HCT116 (cell line): Measurements from ENCODE around the gene UBAC2. TPM values are rescaled to one million over a fixed set of nuclear protein-coding genes. Genes with fewer than 3 reads are reported as not detected.

Experiments used
- ATAC-seq: fragments of 200-7000 bp; cut with Tn5 transposase; 2 replicates; pipeline ENCODE4 v1.9.1; 2020; ENCODE audit warnings: mild to moderate bottlenecking, moderate library complexity
- BruUV-seq: library from RNA; stranded (reverse); fragments of 400-500 nt; replicated peaks from 2 replicates; lab custom pipeline; 2021; lab: Mats Ljungman, UMichigan
- CTCF ChIA-PET: fragments of 300-600 bp; sonication (Branson Sonifier 250); formaldehyde crosslinking; loops from one replicate; lab custom pipeline; 2021; ENCODE audit warnings: antibody characterized with exemption; lab: Charles Lee
- POLR2A ChIA-PET: fragments of 300-600, 350-600 bp; sonication (Branson Sonifier 250); formaldehyde crosslinking; loops from one replicate; lab custom pipeline; 2021; ENCODE audit warnings: antibody characterized with exemption; lab: Charles Lee
- RAD21 ChIA-PET, 2 experiments: fragments of 300-600 bp; sonication (Branson Sonifier 250); formaldehyde crosslinking; loops; one replicate each; lab custom pipeline; 2023; ENCODE audit warnings: low total read pairs in 2 of 2; ENCODE audit not compliant: uncharacterized antibody in 2 of 2, unreplicated experiment in 2 of 2, low non-redundant PET in 1 of 2; lab: Charles Lee
- DNase-seq: peaks from one replicate; pipeline ENCODE4 v3.0.0-alpha.2; 2010; ENCODE audit warnings: low read depth, low spot score
- H2AFZ ChIP-seq: fragments of 200-600 bp; shearing (Covaris generic), sonication (generic); 2 replicates; pipeline ENCODE4 v1.6.1; 2017; ENCODE audit warnings: low read depth, mixed run types, mixed read lengths, antibody characterized with exemption, low read length; ENCODE audit not compliant: poor library complexity, severe bottlenecking
- H3K27ac ChIP-seq: 2 replicates; pipeline ENCODE4 v1.5.1; 2012; ENCODE audit warnings: low read depth, low read length
- H3K27me3 ChIP-seq: fragments of 200-600 bp; sonication (generic); 2 replicates; pipeline ENCODE4 v1.6.1; 2016; ENCODE audit warnings: mixed run types, low read length, mixed read lengths; ENCODE audit not compliant: insufficient read depth
- H3K36me3 ChIP-seq, 2 experiments: fragments of 200-500 bp in 1 of 2; fragments of 200-600 bp in 1 of 2; sonication (Bioruptor generic) in 1 of 2; sonication (generic) in 1 of 2; 2 replicates each; pipeline versions ENCODE4 v1.5.1 to v1.6.1; 2014 to 2016; ENCODE audit warnings: low read length in 2 of 2, inconsistent platforms in 1 of 2, mixed read lengths in 1 of 2, mixed run types in 1 of 2; ENCODE audit not compliant: insufficient read depth in 2 of 2, control insufficient read depth in 1 of 2
- H3K4me1 ChIP-seq, 2 experiments: fragments of 200-600 bp in 1 of 2; sonication (generic) in 1 of 2; 2 replicates each; pipeline versions ENCODE4 v1.5.1 to v1.6.1; 2012 to 2017; ENCODE audit warnings: low read length in 2 of 2, inconsistent platforms in 1 of 2, mild to moderate bottlenecking in 1 of 2, mixed read lengths in 1 of 2, mixed run types in 1 of 2, moderate library complexity in 1 of 2; ENCODE audit not compliant: insufficient read depth in 2 of 2, control insufficient read depth in 1 of 2
- H3K4me2 ChIP-seq: fragments of 200-600 bp; sonication (generic); 2 replicates; pipeline ENCODE4 v1.6.1; 2017; ENCODE audit warnings: mixed run types, low read length, mixed read lengths
- H3K4me3 ChIP-seq, 2 experiments: fragments of 200-600 bp in 1 of 2; sonication (generic) in 1 of 2; replicated peaks in 1 of 2; 2 replicates each; pipeline ENCODE4 v1.5.1; 2011 to 2016; ENCODE audit warnings: low read length in 2 of 2, control low read depth in 1 of 2, low read depth in 1 of 2, mild to moderate bottlenecking in 1 of 2, mixed read lengths in 1 of 2, mixed run types in 1 of 2
- H3K79me2 ChIP-seq: fragments of 200-600 bp; sonication (generic); 2 replicates; pipeline ENCODE4 v1.6.1; 2017; ENCODE audit warnings: mild to moderate bottlenecking, mixed run types, low read length, moderate library complexity, mixed read lengths; ENCODE audit not compliant: insufficient read depth
- H3K9ac ChIP-seq: fragments of 200-600 bp; sonication (generic); 2 replicates; pipeline ENCODE4 v1.6.1; 2016; ENCODE audit warnings: low read length, mixed read lengths
- H3K9me2 ChIP-seq: fragments of 200-600 bp; sonication (generic), shearing (Covaris generic); 2 replicates; pipeline ENCODE4 v1.6.1; 2017; ENCODE audit warnings: mixed run types, mild to moderate bottlenecking, moderate library complexity; ENCODE audit not compliant: insufficient read depth
- H3K9me3 ChIP-seq, 2 experiments: fragments of 200-500 bp in 1 of 2; fragments of 200-600 bp in 1 of 2; sonication (Bioruptor generic) in 1 of 2; sonication (generic) in 1 of 2; 2 replicates each; pipeline ENCODE4 v1.6.1; 2014 to 2017; ENCODE audit warnings: low read length in 2 of 2, mixed read lengths in 2 of 2, inconsistent platforms in 1 of 2, low read depth in 1 of 2, mild to moderate bottlenecking in 1 of 2, mixed run types in 1 of 2, moderate library complexity in 1 of 2; ENCODE audit not compliant: control insufficient read depth in 1 of 2, insufficient read depth in 1 of 2
- H4K20me1 ChIP-seq: fragments of 200-600 bp; sonication (generic), shearing (Covaris generic); 2 replicates; pipeline ENCODE4 v1.6.1; 2017; ENCODE audit warnings: mixed run types, mild to moderate bottlenecking, moderate library complexity; ENCODE audit not compliant: insufficient read depth
- CTCF ChIP-seq, 3 experiments: fragments of 200-600 bp in 1 of 3; sonication (generic) in 1 of 3; IDR thresholded peaks in 2 of 3; conservative IDR thresholded peaks in 1 of 3; 2 replicates each; pipeline ENCODE4 v1.5.1; 2012 to 2017; ENCODE audit warnings: low read depth in 2 of 3, low read length in 2 of 3, antibody characterized with exemption in 1 of 3, borderline replicate concordance in 1 of 3, control low read depth in 1 of 3, mild to moderate bottlenecking in 1 of 3, mixed read lengths in 1 of 3, mixed run types in 1 of 3, moderate library complexity in 1 of 3; ENCODE audit not compliant: insufficient read depth in 1 of 3
- EZH2 ChIP-seq: fragments of 200-600 bp; sonication (generic); IDR thresholded peaks from 2 replicates; pipeline ENCODE4 v1.6.1; 2017; ENCODE audit warnings: antibody characterized with exemption, mixed run types
- MAX ChIP-seq: IDR thresholded peaks from 2 replicates; pipeline ENCODE4 v1.6.1; 2012
- POLR2AphosphoS5 ChIP-seq: IDR thresholded peaks from 2 replicates; pipeline ENCODE4 v1.6.1; 2011; ENCODE audit warnings: mild to moderate bottlenecking, low read depth, low read length, moderate library complexity
- RAD21 ChIP-seq: IDR thresholded peaks from 2 replicates; pipeline ENCODE4 v1.6.1; 2012; ENCODE audit warnings: low read depth, mild to moderate bottlenecking
- ZFX ChIP-seq: fragments of 450-650 bp; IDR thresholded peaks from 2 replicates; pipeline ENCODE4 v1.6.1; 2017
- intact Hi-C: fragments of 100-400 bp; cut with micrococcal nuclease; formaldehyde crosslinking; loops from 2 replicates; pipeline ENCODE4 v1.10.0; 2022
- total RNA-seq: library from RNA; stranded (reverse); gene quantifications from one replicate; pipeline ENCODE4 v1.2.1, GENCODE V29; 2021; ENCODE audit not compliant: unreplicated experiment
- TF ChIP-seq, protein P1 (sequence below): IDR thresholded peaks from 2 replicates; pipeline ENCODE4 v1.6.1; 2012

Gene UBAC2
- total RNA-seq, 1 experiment from 2014 or later = 67.4 TPM

DNA sequence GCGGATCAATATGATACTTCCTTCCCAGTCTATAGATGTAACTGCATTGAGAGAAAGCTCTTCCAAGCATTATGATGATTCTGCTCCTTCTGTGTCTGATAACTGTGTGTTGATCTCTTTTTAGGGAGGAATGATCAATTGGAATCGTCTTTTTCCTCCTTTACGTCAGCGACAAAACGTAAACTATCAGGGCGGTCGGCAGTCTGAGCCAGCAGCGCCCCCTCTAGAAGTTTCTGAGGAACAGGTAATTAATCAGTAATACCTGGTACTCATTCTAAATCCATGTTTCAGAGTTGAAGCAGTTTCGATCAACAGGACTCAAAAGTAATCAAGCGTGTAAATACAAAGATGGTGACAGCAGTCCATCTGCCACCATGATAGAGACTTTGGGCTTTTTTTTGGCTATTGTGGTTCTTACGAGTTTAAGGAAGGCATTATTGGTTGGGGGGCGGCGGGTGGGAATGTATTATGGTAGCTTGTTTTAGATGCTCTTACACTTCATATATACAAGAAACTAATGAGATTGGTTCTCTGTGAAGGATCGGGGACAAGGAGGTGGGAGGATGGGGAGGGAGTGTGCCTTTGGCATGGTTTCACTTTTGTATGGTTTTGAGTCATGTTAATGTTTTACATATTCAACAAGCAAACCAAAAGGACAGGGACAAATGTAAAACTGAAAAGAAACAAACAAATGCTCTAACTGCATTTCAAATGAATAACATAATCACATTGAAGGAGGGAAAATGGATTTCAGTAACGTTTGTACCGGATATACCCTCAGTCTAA lies 167.2 kb downstream of the UBAC2 start:
- CTCF ChIA-PET = no interaction called here

More for the DNA sequence above, 167.2 kb downstream of the UBAC2 start:
- POLR2A ChIA-PET = interaction anchor here (0.7 kb wide), 1 partner anchor 1607 kb away, joined by 3 read pairs; no protein-coding TSS in a partner anchor
- Histone ChIP-seq H3K4me3 (no peak overlapping the region), H3K9ac (no peak overlapping the region), H3K9me3 (no peaks in the 10 kb centered on the region), H3K4me1 (no peaks in the 10 kb centered on the region), H2AFZ (no peak overlapping the region), H3K9me2 (no peaks in the 10 kb centered on the region), H4K20me1 (0 out of 2 replicates have a peak, but pooled peaks cover 3% of the 10 kb centered on the region)
- intact Hi-C loops = no loop called here
- ATAC-seq (no peak), DNase-seq (no peak)
- no TSS peak for BruUV-seq
- TF ChIP-seq ZFX (no peak), MAX (no peak), POLR2AphosphoS5 (no peak), EZH2 (no peak), CTCF (IDR thresholded peaks at IDR 0.05 in 2 of 3, conservative IDR thresholded peaks at IDR 0.05 in 1 of 3; ENCODE audit: borderline replicate concordance in 1 of 3, insufficient read depth in 1 of 3, low read depth in 2 of 3, low read length in 2 of 3) (peak; percentile 16 to 35 (median 23); a peak in 4 of 6 replicates), RAD21 (peak; percentile 47)
- TF ChIP-seq, protein P1, sequence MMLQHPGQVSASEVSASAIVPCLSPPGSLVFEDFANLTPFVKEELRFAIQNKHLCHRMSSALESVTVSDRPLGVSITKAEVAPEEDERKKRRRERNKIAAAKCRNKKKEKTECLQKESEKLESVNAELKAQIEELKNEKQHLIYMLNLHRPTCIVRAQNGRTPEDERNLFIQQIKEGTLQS = no peak
- TF ChIP-seq, all 23 proteins: peak for 2
- Histone ChIP-seq H3K27ac (no peak overlapping the region), H3K27me3 (no peaks in the 10 kb centered on the region), H3K4me2 (no peak overlapping the region), H3K36me3 (peaks cover 0 to 7% of the 10 kb centered on the region in 2 experiments; a peak in 1 of 4 replicates), H3K79me2 (no peaks in the 10 kb centered on the region)
- RAD21 ChIA-PET = no interaction called here
